A673 (cell line): ENCODE data around the gene WNT8B. TPM values are rescaled to one million over a fixed set of nuclear protein-coding genes. Genes with fewer than 3 reads are reported as not detected.
A peak's percentile ranks its signal among the peaks of the same experiment; 100 is the strongest.

ENCODE experiments used
- BruUV-seq: library from RNA; stranded (reverse); fragments of 400-500 nt; replicated peaks from 2 replicates; lab custom pipeline; 2021; lab: Mats Ljungman, UMichigan
- CTCF ChIA-PET: fragments of 300-600 bp; sonication (Branson Sonifier 250); formaldehyde crosslinking; loops from one replicate; lab custom pipeline; 2022; ENCODE audit warnings: antibody characterized with exemption; lab: Charles Lee
- POLR2A ChIA-PET: fragments of 300-600 bp; sonication (Branson Sonifier 250); formaldehyde crosslinking; loops from one replicate; lab custom pipeline; 2022; ENCODE audit warnings: antibody characterized with exemption; ENCODE audit not compliant: low non-redundant PET; lab: Charles Lee
- DNase-seq: peaks from one replicate; pipeline ENCODE4 v3.0.0-alpha.2; 2015; ENCODE audit warnings: low spot score
- H3K27ac ChIP-seq: fragments of 200-600 bp; sonication (generic); 2 replicates; pipeline ENCODE4 v1.5.1; 2016; ENCODE audit warnings: mixed run types, low read depth, mild to moderate bottlenecking, mixed read lengths, antibody characterized with exemption, low read length; ENCODE audit not compliant: poor library complexity, severe bottlenecking
- H3K27me3 ChIP-seq: fragments of 200-600 bp; sonication (generic); replicated peaks from 2 replicates; pipeline ENCODE4 v1.6.1; 2017; ENCODE audit warnings: mixed run types, low read depth, mild to moderate bottlenecking, mixed read lengths, antibody characterized with exemption, low read length; ENCODE audit not compliant: insufficient read depth, poor library complexity
- H3K36me3 ChIP-seq: fragments of 200-600 bp; sonication (generic); 2 replicates; pipeline ENCODE4 v1.6.1; 2016; ENCODE audit warnings: mixed run types, mild to moderate bottlenecking, mixed read lengths, antibody characterized with exemption, low read length; ENCODE audit not compliant: insufficient read depth, poor library complexity, severe bottlenecking
- H3K4me1 ChIP-seq: fragments of 200-600 bp; sonication (generic); 2 replicates; pipeline ENCODE4 v1.6.1; 2017; ENCODE audit warnings: mixed run types, mild to moderate bottlenecking, mixed read lengths, antibody characterized with exemption, low read length; ENCODE audit not compliant: insufficient read depth, poor library complexity, severe bottlenecking
- H3K4me3 ChIP-seq: fragments of 200-600 bp; sonication (generic); 2 replicates; pipeline ENCODE4 v1.5.1; 2016; ENCODE audit warnings: low read depth, mixed run types, mild to moderate bottlenecking, mixed read lengths, low read length; ENCODE audit not compliant: poor library complexity, severe bottlenecking
- H3K9me3 ChIP-seq: fragments of 200-600 bp; sonication (generic); 2 replicates; pipeline ENCODE4 v1.6.1; 2016; ENCODE audit warnings: mixed run types, low read depth, mild to moderate bottlenecking, mixed read lengths, antibody characterized with exemption, low read length; ENCODE audit not compliant: poor library complexity, severe bottlenecking
- EZH2 ChIP-seq: fragments of 200-600 bp; sonication (generic); IDR thresholded peaks from 2 replicates; pipeline ENCODE4 v1.6.1; 2017; ENCODE audit warnings: borderline replicate concordance, low read depth, mild to moderate bottlenecking, mixed read lengths, antibody characterized with exemption, low read length; ENCODE audit not compliant: poor library complexity, severe bottlenecking
- intact Hi-C: fragments of 100-400 bp; cut with micrococcal nuclease; formaldehyde crosslinking; loops from one replicate; pipeline ENCODE4 v1.10.0; 2022; ENCODE audit not compliant: unreplicated experiment
- total RNA-seq: library from RNA; stranded (reverse); gene quantifications from 2 replicates; pipeline ENCODE4 v1.2.3, GENCODE V29; 2021
- TF ChIP-seq, protein P1 (sequence below): fragments of 300-800, 200-600 bp; sonication (generic); conservative IDR thresholded peaks from 2 replicates; pipeline ENCODE4 v1.5.1; 2017; ENCODE audit warnings: low read depth, mild to moderate bottlenecking, antibody characterized with exemption, low read length, moderate library complexity, mixed read lengths

The WNT8B gene
- total RNA-seq, 1 experiment from 2014 or later = not detected

DNA sequence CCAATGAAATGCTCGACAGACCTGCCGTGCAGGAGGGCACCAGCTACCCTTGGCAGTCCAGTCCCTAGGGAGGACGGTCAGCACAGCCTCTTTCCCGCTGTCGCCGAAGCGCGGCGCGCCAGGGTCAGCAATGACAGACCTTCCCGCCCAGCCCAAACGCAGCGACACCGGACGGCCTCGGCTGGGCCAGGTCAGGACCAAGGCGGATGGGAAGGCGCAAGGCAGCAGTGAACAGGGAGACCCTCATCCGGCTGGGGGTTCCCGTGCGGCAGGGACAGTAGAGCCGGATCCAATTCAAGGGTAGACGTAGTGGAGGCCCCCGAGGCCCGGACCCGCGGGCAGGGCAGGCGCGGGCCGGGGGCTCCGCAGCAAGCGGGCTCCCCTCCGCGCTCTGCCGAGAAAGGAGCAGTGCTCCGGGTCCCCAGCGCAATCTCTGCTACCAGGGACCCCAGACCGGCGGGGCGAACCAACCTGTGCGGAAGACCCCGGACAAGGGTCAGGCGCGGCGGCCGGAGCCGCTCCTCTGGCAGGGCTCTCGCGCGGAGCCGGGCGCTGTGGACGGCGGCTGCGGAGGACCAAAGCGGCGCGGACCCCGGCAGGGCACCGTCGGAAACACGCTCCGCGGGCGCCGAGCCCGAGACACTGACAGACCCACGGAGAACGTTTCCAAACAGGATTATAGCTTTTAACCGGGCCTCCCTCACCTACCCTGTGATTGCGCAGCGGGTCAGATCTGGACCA lies 56.7 kb downstream of the WNT8B start, which contains the start of gene SEC31B:
Gene SEC31B, minus strand, starts transcription at position 551 of the 741 bp plus-strand sequence. CDS start 2,909 bp downstream, outside the sequence.
- TF ChIP-seq, protein P1, sequence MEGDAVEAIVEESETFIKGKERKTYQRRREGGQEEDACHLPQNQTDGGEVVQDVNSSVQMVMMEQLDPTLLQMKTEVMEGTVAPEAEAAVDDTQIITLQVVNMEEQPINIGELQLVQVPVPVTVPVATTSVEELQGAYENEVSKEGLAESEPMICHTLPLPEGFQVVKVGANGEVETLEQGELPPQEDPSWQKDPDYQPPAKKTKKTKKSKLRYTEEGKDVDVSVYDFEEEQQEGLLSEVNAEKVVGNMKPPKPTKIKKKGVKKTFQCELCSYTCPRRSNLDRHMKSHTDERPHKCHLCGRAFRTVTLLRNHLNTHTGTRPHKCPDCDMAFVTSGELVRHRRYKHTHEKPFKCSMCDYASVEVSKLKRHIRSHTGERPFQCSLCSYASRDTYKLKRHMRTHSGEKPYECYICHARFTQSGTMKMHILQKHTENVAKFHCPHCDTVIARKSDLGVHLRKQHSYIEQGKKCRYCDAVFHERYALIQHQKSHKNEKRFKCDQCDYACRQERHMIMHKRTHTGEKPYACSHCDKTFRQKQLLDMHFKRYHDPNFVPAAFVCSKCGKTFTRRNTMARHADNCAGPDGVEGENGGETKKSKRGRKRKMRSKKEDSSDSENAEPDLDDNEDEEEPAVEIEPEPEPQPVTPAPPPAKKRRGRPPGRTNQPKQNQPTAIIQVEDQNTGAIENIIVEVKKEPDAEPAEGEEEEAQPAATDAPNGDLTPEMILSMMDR = no peak
- TF ChIP-seq EZH2 = no peak
- POLR2A ChIA-PET = no interaction called here
- Histone ChIP-seq H3K4me1 (peaks cover 7% of the 10 kb centered on the region), H3K4me3 (peak within 1 kb of the TSS; percentile 50), H3K9me3 (no peaks in the 10 kb centered on the region), H3K27me3 (no peaks in the 10 kb centered on the region), H3K36me3 (peaks cover 8% of the 10 kb centered on the region), H3K27ac (no peak within 1 kb of the TSS)
- CTCF ChIA-PET = interaction anchor here (0.6 to 1.9 kb wide), 15 partner anchors 10 to 787 kb away, joined by 3 to 19 read pairs (median 4); partner anchors contain the start of genes CUTC and HIF1AN
- DNase-seq = no peak
- intact Hi-C loops = loop anchor here (5.0 kb wide), 1 partner anchor 672 kb away; no protein-coding TSS in a partner anchor
- BruUV-seq = no TSS peak

DNA sequence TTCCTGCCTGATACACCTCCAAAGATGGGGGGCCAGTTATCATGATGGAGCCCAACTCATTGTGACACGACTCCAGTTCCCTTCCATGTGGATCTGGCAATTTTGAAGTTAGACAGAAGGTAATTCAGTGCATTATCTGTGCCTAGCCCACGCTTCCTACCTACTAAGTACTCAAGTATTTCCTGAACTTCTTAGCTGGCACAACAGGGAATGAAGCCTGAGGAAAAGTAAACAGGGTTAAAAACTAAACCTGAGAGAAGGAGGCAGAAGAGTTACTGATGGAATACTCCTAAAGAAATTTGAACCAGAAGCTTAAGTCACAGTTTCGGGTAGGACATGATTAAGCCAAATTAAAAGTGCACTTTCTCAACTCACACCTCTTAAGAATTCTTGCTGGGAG lies 58.0 kb downstream of the WNT8B start:
- Histone ChIP-seq H3K4me1 (peaks cover 7% of the 10 kb centered on the region), H3K36me3 (peaks cover 20% of the 10 kb centered on the region), H3K27ac (no peak overlapping the region), H3K27me3 (no peaks in the 10 kb centered on the region), H3K9me3 (no peaks in the 10 kb centered on the region), H3K4me3 (no peak overlapping the region)
- intact Hi-C loops = no loop called here
- no TSS peak for BruUV-seq
- TF ChIP-seq EZH2 = no peak
- TF ChIP-seq, protein P1 = no peak
- ChIA-PET POLR2A (interaction anchor here (0.6 kb wide), 1 partner anchor 15 kb away, joined by 7 read pairs; the partner anchor contains the start of gene HIF1AN), CTCF (no interaction called here)
- DNase-seq = no peak

DNA sequence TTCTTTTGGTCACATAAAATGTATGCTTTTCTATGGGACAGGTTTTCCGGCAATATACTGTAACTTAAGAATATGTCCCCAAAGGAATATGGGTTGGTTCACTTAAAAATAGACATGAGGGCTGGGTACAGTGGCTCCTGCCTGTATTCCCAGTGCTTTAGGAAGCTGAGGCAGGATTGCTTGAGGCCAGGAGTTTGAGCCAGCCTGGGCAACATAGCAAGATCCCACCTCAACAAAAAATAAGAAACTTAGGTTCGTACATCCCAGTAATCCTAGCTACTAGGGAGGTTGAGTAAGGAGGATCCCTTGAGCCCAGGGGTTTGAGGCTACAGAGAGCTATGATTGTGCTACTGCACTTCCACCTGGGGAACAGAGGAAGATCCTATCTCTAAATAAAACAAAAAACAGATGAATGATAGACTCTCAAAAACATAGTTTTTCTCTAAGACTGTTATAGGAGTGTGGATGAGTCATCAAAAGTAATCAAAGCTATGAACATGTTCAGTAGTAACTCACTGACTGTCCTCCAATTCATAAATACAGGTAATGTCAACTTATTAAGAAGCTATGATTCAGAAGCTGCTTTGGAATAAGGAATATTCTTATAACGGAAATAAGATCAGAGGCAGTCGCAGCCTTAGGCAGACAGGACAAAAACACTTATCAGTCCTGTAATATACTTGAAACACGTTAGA lies 59.4 kb downstream of the WNT8B start:
- Histone ChIP-seq H3K36me3 (peaks cover 34% of the 10 kb centered on the region), H3K27me3 (no peaks in the 10 kb centered on the region), H3K27ac (no peak overlapping the region), H3K9me3 (no peaks in the 10 kb centered on the region), H3K4me1 (peaks cover 7% of the 10 kb centered on the region), H3K4me3 (no peak overlapping the region)
- no peak for TF ChIP-seq EZH2
- TF ChIP-seq, protein P1 = no peak
- no peak for DNase-seq
- ChIA-PET CTCF (interaction anchor here (0.6 to 1.0 kb wide), 2 partner anchors 356 to 663 kb away, joined by 3 read pairs; no protein-coding TSS in a partner anchor), POLR2A (interaction anchor here (0.6 kb wide), 1 partner anchor 46 kb away, joined by 7 read pairs; no protein-coding TSS in a partner anchor)
- no TSS peak for BruUV-seq
- intact Hi-C loops = no loop called here
